WTC11 (cell line): Measurements from ENCODE around the gene FASTK. TPM values are rescaled to one million over a fixed set of nuclear protein-coding genes. Genes with fewer than 3 reads are reported as not detected.

Source experiments
- ATAC-seq: fragments of 200-7000 bp; cut with Tn5 transposase; 2 replicates; pipeline ENCODE4 v1.10.0; 2021; ENCODE audit warnings: mild to moderate bottlenecking, moderate library complexity
- CTCF ChIA-PET: fragments of 300-600 bp; sonication (Branson Sonifier 250); formaldehyde crosslinking; loops from one replicate; lab custom pipeline; 2021; ENCODE audit warnings: antibody characterized with exemption; lab: Charles Lee
- POLR2A ChIA-PET: fragments of 350-600 bp; sonication (Branson Sonifier 250); formaldehyde crosslinking; loops from one replicate; lab custom pipeline; 2021; ENCODE audit warnings: antibody characterized with exemption; lab: Charles Lee
- DNase-seq: peaks from one replicate; pipeline ENCODE4 v3.0.0; 2021; ENCODE audit warnings: low spot score
- H3K27ac Mint-ChIP-seq: 2 replicates; pipeline ENCODE4 v1.8.0; 2021; ENCODE audit warnings: mixed read lengths
- H3K27me3 Mint-ChIP-seq: 2 replicates; pipeline ENCODE4 v1.8.0; 2021; ENCODE audit warnings: low read depth, mild to moderate bottlenecking, moderate library complexity, mixed read lengths
- H3K36me3 Mint-ChIP-seq: 2 replicates; pipeline ENCODE4 v1.8.0; 2021; ENCODE audit warnings: mixed read lengths
- H3K4me1 Mint-ChIP-seq: 2 replicates; pipeline ENCODE4 v1.8.0; 2022; ENCODE audit warnings: mixed read lengths
- H3K4me3 Mint-ChIP-seq: 2 replicates; pipeline ENCODE4 v1.8.0; 2021; ENCODE audit warnings: mild to moderate bottlenecking, moderate library complexity, mixed read lengths
- H3K9me3 Mint-ChIP-seq: 2 replicates; pipeline ENCODE4 v1.8.0; 2021; ENCODE audit warnings: mixed read lengths
- E2F1 ChIP-seq: sonication (generic); formaldehyde crosslinking; IDR thresholded peaks from 2 replicates; pipeline ENCODE4 v1.8.0; 2022; ENCODE audit warnings: mild to moderate bottlenecking, missing genetic modification reagents
- OVOL2 ChIP-seq: fragments of 250-450 bp; sonication (Bioruptor Pico); IDR thresholded peaks from 2 replicates; pipeline ENCODE4 v1.9.0; 2021; ENCODE audit warnings: mild to moderate bottlenecking, borderline replicate concordance
- RELA ChIP-seq: sonication (generic); formaldehyde crosslinking; IDR thresholded peaks from 2 replicates; pipeline ENCODE4 v1.8.1; 2022; ENCODE audit warnings: missing genetic modification reagents, mild to moderate bottlenecking, borderline replicate concordance
- SOX15 ChIP-seq: fragments of 250-450 bp; sonication (Bioruptor Pico); IDR thresholded peaks from 2 replicates; pipeline ENCODE4 v1.9.0; 2021; ENCODE audit warnings: mild to moderate bottlenecking
- SP1 ChIP-seq: sonication (generic); formaldehyde crosslinking; conservative IDR thresholded peaks from 2 replicates; pipeline ENCODE4 v1.8.1; 2022; ENCODE audit warnings: missing genetic modification reagents
- TEAD4 ChIP-seq: sonication (generic); formaldehyde crosslinking; IDR thresholded peaks from 2 replicates; pipeline ENCODE4 v1.8.0; 2022; ENCODE audit warnings: mild to moderate bottlenecking, missing genetic modification reagents
- ZNF396 ChIP-seq: fragments of 250-450 bp; sonication (Bioruptor Pico); IDR thresholded peaks from 2 replicates; pipeline ENCODE4 v1.8.0; 2021; ENCODE audit warnings: mild to moderate bottlenecking, moderate library complexity, borderline replicate concordance
- ZNF423 ChIP-seq: fragments of 250-450 bp; sonication (Bioruptor Pico); IDR thresholded peaks from 2 replicates; pipeline ENCODE4 v2.1.2; 2022; ENCODE audit warnings: mild to moderate bottlenecking, moderate library complexity
- ZSCAN18 ChIP-seq: fragments of 250-450 bp; sonication (Bioruptor Pico); IDR thresholded peaks from 2 replicates; pipeline ENCODE4 v2.1.2; 2022; ENCODE audit warnings: mild to moderate bottlenecking, moderate library complexity
- total RNA-seq: library from RNA; stranded (reverse); gene quantifications from 3 replicates; pipeline ENCODE4 v1.2.3, GENCODE V29; 2021
- TF ChIP-seq, protein P1 (sequence below): sonication (generic); formaldehyde crosslinking; IDR thresholded peaks from 2 replicates; pipeline ENCODE4 v1.8.1; 2023; ENCODE audit warnings: mild to moderate bottlenecking, missing genetic modification reagents, moderate library complexity
- TF ChIP-seq, protein P2 (sequence below): sonication (generic); formaldehyde crosslinking; IDR thresholded peaks from 2 replicates; pipeline ENCODE4 v1.8.0; 2022; ENCODE audit warnings: missing genetic modification reagents

Gene FASTK
- total RNA-seq, 1 experiment from 2014 or later = 70.2 TPM

DNA sequence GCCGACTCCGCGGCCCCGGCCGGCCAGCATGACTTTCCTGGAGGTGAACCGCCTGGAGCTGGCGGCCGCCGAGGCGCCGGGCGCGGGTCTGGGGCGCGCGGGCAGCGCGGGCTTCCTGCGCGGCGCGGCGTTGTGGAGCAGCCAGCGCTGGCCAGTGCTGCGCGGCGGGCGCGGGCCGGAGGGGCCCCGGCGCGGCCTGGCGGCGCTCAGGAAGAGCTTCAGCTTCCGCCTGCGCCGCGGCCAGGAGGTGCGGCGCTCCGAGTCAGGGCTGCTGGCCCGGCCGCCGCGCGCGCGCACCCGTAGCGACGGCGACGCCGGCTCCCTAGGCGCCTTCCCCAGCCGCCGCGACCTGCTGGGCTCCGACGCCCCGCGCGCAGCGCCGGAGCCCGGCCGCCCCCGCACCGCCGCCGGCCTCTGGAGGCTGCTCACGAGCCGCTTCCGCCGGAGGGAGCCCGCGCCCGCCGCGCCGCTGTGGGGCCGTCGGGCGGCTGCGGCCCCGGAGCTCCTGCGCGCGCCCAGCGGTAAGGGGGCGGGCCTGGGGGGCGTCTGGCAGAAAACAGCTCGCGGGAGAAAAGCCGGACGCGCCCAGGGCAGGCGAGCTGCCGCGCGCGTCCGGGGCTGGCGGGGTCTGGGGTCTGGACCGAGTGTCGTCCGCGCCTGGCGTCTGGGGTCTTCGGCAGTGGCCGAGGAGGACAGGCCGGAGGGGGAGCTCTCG, 34.7 kb upstream of the FASTK start:
- no peak overlapping the region; the same call in 1 of the 2 replicates for H3K27ac Mint-ChIP-seq

GRCh38 chr7:151114151-151115090, 33.8 kb upstream of the FASTK start:
- H3K4me3 Mint-ChIP-seq = peak overlapping the region; percentile 53

More for the DNA sequence above, 34.7 kb upstream of the FASTK start:
- CTCF ChIA-PET = interaction anchor here (0.8 to 9.9 kb wide), 20 partner anchors 9 to 134 kb away, joined by 3 to 118 read pairs (median 4); partner anchors contain the start of gene FASTK
- peaks cover 9% of the 10 kb centered on the region for H3K27me3 Mint-ChIP-seq
- peak; percentile 11 for ATAC-seq
- H3K9me3 Mint-ChIP-seq = no peaks in the 10 kb centered on the region
- H3K4me1 Mint-ChIP-seq = peaks cover 23% of the 10 kb centered on the region
- no peak for TF ChIP-seq RELA (CRISPR knock-in tag)
- no peak for TF ChIP-seq SOX15
- TF ChIP-seq ZNF396 (CRISPR knock-in tag) = no peak
- TF ChIP-seq SP1 (CRISPR knock-in tag) = no peak
- no peak for TF ChIP-seq E2F1 (CRISPR knock-in tag)
- TF ChIP-seq TEAD4 (CRISPR knock-in tag) = no peak
- no peak for TF ChIP-seq ZSCAN18 (CRISPR knock-in tag)
- TF ChIP-seq, protein P1, sequence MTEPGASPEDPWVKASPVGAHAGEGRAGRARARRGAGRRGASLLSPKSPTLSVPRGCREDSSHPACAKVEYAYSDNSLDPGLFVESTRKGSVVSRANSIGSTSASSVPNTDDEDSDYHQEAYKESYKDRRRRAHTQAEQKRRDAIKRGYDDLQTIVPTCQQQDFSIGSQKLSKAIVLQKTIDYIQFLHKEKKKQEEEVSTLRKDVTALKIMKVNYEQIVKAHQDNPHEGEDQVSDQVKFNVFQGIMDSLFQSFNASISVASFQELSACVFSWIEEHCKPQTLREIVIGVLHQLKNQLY (CRISPR knock-in tag) = no peak
- TF ChIP-seq, all 79 proteins: peak for 0
- POLR2A ChIA-PET = interaction anchor here (0.8 kb wide), 1 partner anchor 52 kb away, joined by 3 read pairs; no protein-coding TSS in a partner anchor
- peak; percentile 46 for DNase-seq
- H3K4me3 Mint-ChIP-seq = peak overlapping the region; percentile 60
- peaks cover 15% of the 10 kb centered on the region for H3K36me3 Mint-ChIP-seq

More at GRCh38 chr7:151114151-151115090, 33.8 kb upstream of the FASTK start:
- Mint-ChIP-seq H3K4me1 (peaks cover 27% of the 10 kb centered on the region), H3K9me3 (no peaks in the 10 kb centered on the region), H3K27me3 (peaks cover 9% of the 10 kb centered on the region), H3K27ac (no peak overlapping the region), H3K36me3 (peaks cover 10% of the 10 kb centered on the region)
- ChIA-PET POLR2A (interaction anchor here (0.8 kb wide), 1 partner anchor 53 kb away, joined by 3 read pairs; no protein-coding TSS in a partner anchor), CTCF (interaction anchor here (0.8 to 9.9 kb wide), 15 partner anchors 9 to 137 kb away, joined by 3 to 118 read pairs (median 5); partner anchors contain the start of gene AGAP3)
- TF ChIP-seq ZNF423 (CRISPR knock-in tag) (peak; percentile 75), OVOL2 (CRISPR knock-in tag) (no peak)
- TF ChIP-seq, protein P2, sequence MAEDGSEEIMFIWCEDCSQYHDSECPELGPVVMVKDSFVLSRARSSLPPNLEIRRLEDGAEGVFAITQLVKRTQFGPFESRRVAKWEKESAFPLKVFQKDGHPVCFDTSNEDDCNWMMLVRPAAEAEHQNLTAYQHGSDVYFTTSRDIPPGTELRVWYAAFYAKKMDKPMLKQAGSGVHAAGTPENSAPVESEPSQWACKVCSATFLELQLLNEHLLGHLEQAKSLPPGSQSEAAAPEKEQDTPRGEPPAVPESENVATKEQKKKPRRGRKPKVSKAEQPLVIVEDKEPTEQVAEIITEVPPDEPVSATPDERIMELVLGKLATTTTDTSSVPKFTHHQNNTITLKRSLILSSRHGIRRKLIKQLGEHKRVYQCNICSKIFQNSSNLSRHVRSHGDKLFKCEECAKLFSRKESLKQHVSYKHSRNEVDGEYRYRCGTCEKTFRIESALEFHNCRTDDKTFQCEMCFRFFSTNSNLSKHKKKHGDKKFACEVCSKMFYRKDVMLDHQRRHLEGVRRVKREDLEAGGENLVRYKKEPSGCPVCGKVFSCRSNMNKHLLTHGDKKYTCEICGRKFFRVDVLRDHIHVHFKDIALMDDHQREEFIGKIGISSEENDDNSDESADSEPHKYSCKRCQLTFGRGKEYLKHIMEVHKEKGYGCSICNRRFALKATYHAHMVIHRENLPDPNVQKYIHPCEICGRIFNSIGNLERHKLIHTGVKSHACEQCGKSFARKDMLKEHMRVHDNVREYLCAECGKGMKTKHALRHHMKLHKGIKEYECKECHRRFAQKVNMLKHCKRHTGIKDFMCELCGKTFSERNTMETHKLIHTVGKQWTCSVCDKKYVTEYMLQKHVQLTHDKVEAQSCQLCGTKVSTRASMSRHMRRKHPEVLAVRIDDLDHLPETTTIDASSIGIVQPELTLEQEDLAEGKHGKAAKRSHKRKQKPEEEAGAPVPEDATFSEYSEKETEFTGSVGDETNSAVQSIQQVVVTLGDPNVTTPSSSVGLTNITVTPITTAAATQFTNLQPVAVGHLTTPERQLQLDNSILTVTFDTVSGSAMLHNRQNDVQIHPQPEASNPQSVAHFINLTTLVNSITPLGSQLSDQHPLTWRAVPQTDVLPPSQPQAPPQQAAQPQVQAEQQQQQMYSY (CRISPR knock-in tag) = peak; percentile 97
- peak; percentile 69 for DNase-seq
- peak; percentile 37 for ATAC-seq
